GM18499 (cell line): ENCODE measurements around the gene BTBD16.

Experiments
- ATAC-seq: cut with Tn5 transposase; IDR thresholded peaks from one replicate; pipeline ENCODE4 v1.9.1; 2021; ENCODE audit warnings: moderate number of reproducible peaks; ENCODE audit not compliant: insufficient read depth, unreplicated experiment

BTBD16 gene

GRCh38 chr10:122307669-122308416, 36.7 kb downstream of the BTBD16 start:
- ATAC-seq: peak; percentile 83

DNA sequence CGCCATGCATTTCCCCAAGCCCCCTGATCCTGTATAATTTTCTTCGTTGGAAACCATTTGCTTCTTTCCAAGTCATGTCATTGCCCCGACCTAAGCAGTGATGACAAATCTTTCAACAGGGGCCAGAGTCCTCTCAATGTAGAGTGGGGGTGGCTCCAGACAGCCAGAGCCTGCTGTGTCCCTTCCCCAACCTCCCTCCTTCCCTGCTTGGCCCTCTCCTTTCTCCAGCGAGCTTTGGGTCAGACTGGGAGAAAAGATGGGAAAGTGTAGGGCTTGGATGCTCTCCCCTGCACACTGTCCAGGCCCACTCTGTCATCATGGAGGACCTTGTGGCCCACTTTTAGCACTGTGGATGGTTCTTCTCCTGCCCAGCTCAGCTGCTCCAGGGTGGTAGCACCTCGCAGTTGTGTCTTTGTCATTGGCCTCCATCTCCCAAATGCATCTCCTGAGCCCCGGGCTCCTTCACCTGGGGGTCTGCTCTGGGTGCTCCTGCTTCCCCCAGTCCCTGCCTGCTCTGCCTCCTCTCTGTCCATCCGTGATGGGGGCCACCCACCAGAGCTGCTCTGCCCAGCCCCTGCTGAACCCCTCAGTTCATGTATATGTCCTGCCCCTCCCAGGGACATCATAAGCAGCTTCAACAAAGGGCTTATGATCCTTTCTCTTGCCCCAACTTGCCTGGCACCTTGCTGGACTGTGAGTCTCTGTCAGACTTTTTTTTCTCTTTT, 37.5 kb downstream of the BTBD16 start:
- ATAC-seq: no peak

DNA sequence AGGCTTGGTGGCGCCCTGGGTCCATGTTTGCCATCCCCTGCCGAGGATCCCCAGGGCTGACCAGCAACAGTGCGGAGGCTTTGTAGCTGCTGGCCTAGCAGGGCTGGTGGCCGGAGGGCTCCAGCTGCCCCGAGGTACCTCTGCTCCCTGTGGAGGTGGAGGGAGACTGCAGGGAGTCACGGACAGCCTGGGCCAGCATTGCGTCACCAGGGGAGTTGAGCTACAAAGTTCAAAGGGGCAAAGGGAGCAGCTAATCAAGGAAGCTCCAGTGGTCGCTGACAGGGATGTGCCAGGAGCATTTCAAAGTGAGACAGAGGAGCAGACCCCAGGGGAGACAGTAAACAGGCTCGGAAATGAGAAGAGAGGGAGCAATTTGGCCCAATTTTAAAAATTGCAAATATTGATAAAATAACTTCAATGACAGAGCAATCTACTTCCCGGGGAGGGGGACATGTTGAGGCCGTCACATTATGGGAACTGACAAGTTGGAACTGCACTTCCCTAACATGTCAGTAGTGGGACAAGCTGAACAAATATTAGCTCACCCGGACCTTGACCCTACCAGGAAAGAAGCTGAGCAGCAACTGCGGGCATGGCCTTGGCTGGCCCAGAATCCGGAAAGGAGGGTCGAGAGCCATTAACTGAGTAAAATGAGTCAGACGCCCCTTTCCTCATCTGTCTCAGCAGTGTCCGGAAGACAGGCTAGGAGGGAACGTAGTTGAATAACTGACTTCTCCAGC, 39.4 kb downstream of the BTBD16 start:
- no peak for ATAC-seq

DNA sequence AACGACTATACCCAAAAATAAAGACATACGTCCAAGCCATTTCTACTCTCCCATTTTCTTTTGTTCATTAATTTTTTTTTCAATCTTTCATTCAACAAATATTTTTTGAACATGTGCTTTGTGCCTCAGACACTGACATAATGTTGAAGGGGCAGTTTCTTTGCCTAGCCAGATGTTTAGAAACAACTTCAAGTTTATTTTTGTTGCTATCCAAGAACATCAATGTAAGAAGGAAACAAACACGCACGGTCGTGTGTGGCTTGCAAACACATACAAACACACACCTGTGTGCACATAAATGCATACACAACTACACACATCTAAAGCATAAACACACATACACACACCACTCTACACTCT, 39.9 kb downstream of the BTBD16 start:
- ATAC-seq: no peak

DNA sequence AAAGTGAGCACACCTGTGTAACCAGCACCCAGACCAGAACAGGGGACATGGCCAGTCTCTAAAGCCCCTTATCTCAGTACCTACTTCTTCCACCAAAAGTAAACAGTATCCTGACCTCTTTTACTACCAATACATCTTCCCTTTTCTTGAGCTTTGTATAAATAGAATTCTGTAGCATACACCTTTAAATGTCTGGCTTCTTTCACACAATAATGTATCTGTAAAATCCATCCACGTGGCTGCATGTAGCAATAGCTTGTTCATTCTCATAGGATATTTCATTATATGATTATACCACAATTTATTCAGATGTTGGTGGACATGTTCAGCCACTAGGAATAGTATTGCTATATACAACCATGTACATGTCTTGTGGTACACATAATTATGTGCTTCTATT, 40.6 kb downstream of the BTBD16 start:
- ATAC-seq: no peak

DNA sequence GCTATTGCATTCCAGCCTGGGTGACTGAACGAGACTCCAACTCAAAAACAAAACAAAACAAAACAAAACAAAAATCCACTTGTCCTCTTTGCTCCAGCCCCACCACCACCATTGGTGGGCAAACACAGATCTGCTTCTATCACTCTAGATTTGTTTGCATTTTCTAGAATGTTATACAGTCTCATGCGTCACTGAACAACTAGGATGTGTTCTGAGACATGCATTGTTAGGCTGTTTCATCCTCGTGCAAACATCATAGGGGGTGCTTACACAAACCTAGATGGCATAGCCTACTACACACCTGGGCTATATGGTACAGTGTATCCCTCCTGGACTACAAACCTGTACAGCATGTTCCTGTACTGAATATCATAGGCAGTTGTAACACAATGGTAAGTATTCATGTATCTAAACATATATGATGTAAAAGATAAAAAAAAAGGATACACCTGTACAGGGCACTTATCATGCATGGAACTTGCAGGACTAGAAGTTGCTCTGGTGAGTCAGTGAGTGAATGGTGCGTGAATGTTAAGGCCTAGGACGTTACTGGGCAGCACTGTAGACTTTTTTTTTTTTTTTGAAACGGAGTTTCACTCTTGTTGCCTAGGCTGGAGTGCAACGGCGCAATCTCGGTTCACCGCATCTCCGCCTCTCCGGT, 45.3 kb downstream of the BTBD16 start:
- ATAC-seq: no peak

- ATAC-seq: no peak
Measured at GRCh38 chr10:122321960-122322359, 50.9 kb downstream of the BTBD16 start.

DNA sequence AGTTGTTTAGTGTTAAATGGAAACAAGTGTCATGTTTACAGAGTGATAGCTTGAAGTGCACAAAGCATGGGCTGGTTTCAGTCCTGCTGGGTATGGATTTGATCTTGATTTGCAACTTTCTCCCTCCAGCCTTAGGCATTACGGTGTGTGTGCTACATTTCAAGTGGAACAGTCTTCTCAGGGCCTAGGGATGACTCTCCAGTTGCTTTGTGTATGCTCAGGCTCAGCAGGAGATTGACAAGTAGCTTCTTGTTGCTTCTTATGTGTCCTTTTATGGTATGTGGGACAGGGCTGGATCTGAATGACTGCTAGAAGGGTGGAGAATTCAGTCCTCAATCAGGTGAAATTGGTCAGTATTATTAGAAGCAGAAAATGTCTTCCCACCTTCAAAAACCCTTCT, 52.1 kb downstream of the BTBD16 start:
- ATAC-seq: no peak

GRCh38 chr10:122323941-122324675, 53.0 kb downstream of the BTBD16 start:
- ATAC-seq: no peak

- no peak for ATAC-seq
Measured at GRCh38 chr10:122325235-122325634, 54.1 kb downstream of the BTBD16 start.

- no peak for ATAC-seq
Measured at GRCh38 chr10:122326385-122326784, 55.3 kb downstream of the BTBD16 start.

DNA sequence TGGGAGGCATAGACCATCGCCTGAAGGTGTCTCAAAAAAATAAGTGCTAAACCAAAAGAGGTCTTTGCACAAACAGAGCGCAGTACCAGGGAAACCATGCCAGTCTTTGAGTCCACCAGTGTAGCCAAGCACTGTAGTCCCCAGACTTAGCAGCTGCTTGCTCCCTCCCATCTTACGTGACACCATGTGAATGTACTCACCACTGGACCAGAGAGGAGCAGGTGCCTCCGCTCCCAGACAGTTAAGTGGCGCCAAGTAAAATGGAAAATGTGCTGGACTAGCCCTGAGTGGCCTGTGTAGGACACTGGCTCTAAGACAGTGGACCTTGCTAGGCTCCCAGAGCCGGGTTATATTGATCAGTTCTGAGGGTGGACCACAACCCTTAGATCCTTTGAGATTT, 55.7 kb downstream of the BTBD16 start:
- no peak for ATAC-seq

DNA sequence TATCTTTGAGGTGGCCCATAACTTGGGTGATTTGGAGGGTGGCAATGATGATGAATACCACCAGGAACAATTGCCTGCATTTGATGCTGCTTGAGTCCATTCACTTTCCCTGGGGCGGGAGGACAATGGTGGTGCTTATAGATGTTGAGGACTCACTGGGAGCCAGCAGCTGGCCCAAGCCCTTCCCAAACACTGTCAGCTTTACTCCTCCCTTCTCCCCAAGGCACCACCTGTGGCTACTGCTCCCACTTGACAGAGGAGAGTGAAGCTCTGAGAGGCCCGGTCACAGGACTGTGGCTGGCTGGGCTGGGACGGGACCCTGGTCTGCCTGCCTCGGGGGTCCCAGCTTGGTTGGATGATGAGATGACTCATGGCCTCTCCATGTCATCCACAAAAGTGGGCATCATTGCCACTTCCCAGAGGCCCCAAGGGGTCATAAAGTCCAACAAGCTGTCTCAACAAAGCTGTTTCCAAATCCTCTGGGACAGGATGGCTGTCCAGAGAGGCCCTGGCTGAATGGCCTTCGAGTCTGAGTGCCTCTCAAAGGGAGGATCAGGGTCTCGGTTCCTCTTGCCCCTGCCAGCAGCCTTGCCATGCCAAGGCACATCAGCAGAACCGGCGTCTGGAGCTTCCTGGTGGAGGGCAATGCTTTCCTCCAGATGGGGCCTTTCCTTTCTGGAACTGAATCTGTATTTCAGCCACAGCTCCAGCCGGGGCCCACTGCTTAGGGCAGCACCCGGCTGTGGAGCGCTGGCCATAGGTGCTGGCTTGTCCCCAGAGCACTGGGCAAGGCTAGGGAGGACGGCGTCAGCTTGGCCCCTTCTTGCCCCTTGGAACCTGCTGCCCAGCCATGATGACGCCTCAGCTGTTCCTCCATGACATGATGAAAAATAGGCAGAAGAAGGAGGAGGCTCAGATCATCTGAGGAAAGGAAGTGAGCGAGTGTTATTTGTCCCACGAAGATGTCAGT, 56.4 kb downstream of the BTBD16 start:
- ATAC-seq: no peak

GRCh38 chr10:122328676-122329075, 57.6 kb downstream of the BTBD16 start:
- ATAC-seq: no peak

GRCh38 chr10:122329416-122329815, 58.3 kb downstream of the BTBD16 start:
- ATAC-seq: no peak

- no peak for ATAC-seq
Measured at GRCh38 chr10:122331100-122331499, 60.0 kb downstream of the BTBD16 start.

- ATAC-seq: no peak
Measured at GRCh38 chr10:122331615-122332446, 60.7 kb downstream of the BTBD16 start.

DNA sequence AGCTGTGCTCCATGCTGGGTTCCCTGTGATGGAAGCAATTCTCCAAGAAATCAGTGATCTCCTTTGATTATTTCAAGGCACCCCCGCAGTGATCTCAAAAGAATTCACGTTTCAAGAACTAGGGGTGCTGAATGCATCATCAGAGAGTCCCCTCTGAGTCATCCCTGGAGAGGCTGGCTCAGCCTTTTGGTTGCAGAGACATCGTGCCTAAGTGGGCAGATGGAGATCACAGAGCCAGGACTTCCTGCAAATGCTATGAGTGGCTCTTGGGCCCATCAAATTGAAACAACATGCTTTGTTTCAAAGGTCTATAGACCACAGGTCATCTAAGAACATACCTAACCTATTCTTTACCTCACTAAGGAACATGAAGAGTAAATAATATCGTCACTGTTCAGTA, 61.9 kb downstream of the BTBD16 start:
- no peak for ATAC-seq
